K562 (cell line): ENCODE measurements around the gene CCDC47. TPM values are rescaled to one million over a fixed set of nuclear protein-coding genes. Genes with fewer than 3 reads are reported as not detected.

Experiments used
- ATAC-seq: fragments of 200-7000 bp; cut with Tn5 transposase; 3 replicates; pipeline ENCODE4 v1.9.1; 2020; ENCODE audit warnings: moderate library complexity
- BruUV-seq: library from RNA; stranded (reverse); fragments of 400-500 nt; replicated peaks from 2 replicates; lab custom pipeline; 2021; lab: Mats Ljungman, UMichigan
- CTCF ChIA-PET: fragments of 300-600 bp; formaldehyde crosslinking; extraction: SDS; loops from one replicate; lab custom pipeline; 2021; ENCODE audit warnings: low intra/inter-chr PET ratio; lab: Yijun Ruan, JAX
- POLR2A ChIA-PET: fragments of 300-600, 350-650 bp; sonication (Branson Sonifier 250); formaldehyde crosslinking; extraction: SDS; loops from one replicate; lab custom pipeline; 2021; ENCODE audit warnings: antibody characterized with exemption, inconsistent platforms; lab: Yijun Ruan, JAX
- DNase-seq, 4 experiments: peaks; one replicate each; pipeline versions ENCODE4 v3.0.0 to v3.0.0-alpha.2; 2011 to 2018; ENCODE audit warnings: low spot score in 3 of 4, mixed read lengths in 3 of 4; ENCODE audit errors: extremely low read depth in 1 of 4
- FAIRE-seq: peaks from 2 replicates; lab custom pipeline; 2011; peaks lifted over from hg19 to GRCh38; lab: Jason Lieb, UNC
- H2AFZ ChIP-seq: 2 replicates; pipeline ENCODE4 v1.6.0; 2011; ENCODE audit warnings: low read depth, low read length, control low read depth, inconsistent platforms
- H3K27ac ChIP-seq: fragments of 200-600 bp; 3 replicates; pipeline ENCODE4 v1.8.0; 2011; ENCODE audit warnings: low read depth, mild to moderate bottlenecking, control low read depth, inconsistent platforms, low read length, moderate library complexity, mixed read lengths; ENCODE audit errors: extremely low read depth
- H3K27me3 ChIP-seq, 2 experiments: fragments of 300-600 bp in 1 of 2; 2 replicates in 1 of 2; 3 replicates in 1 of 2; pipeline versions ENCODE4 v1.6.0 to v1.8.0; 2011; ENCODE audit warnings: inconsistent platforms in 2 of 2, low read length in 2 of 2, mild to moderate bottlenecking in 1 of 2, mixed read lengths in 1 of 2, moderate library complexity in 1 of 2; ENCODE audit not compliant: control insufficient read depth in 2 of 2, insufficient read depth in 2 of 2
- H3K36me3 ChIP-seq: fragments of 300-600 bp; 3 replicates; pipeline ENCODE4 v1.8.0; 2011; ENCODE audit warnings: mild to moderate bottlenecking, low read length, inconsistent platforms; ENCODE audit not compliant: control insufficient read depth, insufficient read depth
- H3K4me1 ChIP-seq, 2 experiments: fragments of 200-600 bp in 1 of 2; replicated peaks in 1 of 2; 2 replicates in 1 of 2; 3 replicates in 1 of 2; pipeline versions ENCODE4 v1.5.1 to v1.8.0; 2011; ENCODE audit warnings: inconsistent platforms in 2 of 2, low read length in 2 of 2, mild to moderate bottlenecking in 1 of 2, mixed read lengths in 1 of 2, moderate library complexity in 1 of 2; ENCODE audit not compliant: control insufficient read depth in 2 of 2, insufficient read depth in 2 of 2
- H3K4me2 ChIP-seq: 2 replicates; pipeline ENCODE4 v1.6.1; 2011; ENCODE audit warnings: low read length, control low read depth, inconsistent platforms, mixed read lengths; ENCODE audit not compliant: insufficient read depth
- H3K4me3 ChIP-seq: fragments of 200-600 bp; sonication (generic), shearing (Covaris generic); 2 replicates; pipeline ENCODE4 v1.5.1; 2016; ENCODE audit warnings: control low read depth, inconsistent platforms
- H3K79me2 ChIP-seq: fragments of 200-600 bp; 3 replicates; pipeline ENCODE4 v1.8.0; 2011; ENCODE audit warnings: low read length, inconsistent platforms; ENCODE audit not compliant: control insufficient read depth, insufficient read depth
- H3K9ac ChIP-seq, 2 experiments: 2 replicates each; pipeline versions ENCODE4 v1.6.0 to v1.6.1; 2011; ENCODE audit warnings: low read depth in 2 of 2, low read length in 2 of 2, control low read depth in 1 of 2, inconsistent platforms in 1 of 2, mild to moderate bottlenecking in 1 of 2, mixed read lengths in 1 of 2; ENCODE audit not compliant: insufficient read depth in 1 of 2
- H3K9me1 ChIP-seq: one replicate; pipeline ENCODE4 v1.6.0; 2011; ENCODE audit warnings: inconsistent platforms, mild to moderate bottlenecking, low read length, moderate library complexity; ENCODE audit not compliant: control insufficient read depth, insufficient read depth
- H3K9me3 ChIP-seq: replicated peaks from 2 replicates; pipeline ENCODE4 v1.5.1; 2011; ENCODE audit warnings: low read depth, low read length, inconsistent platforms; ENCODE audit not compliant: control insufficient read depth, insufficient read depth
- H4K20me1 ChIP-seq: replicated peaks from 2 replicates; pipeline ENCODE4 v1.6.1; 2011; ENCODE audit warnings: low read length, inconsistent platforms, mixed read lengths; ENCODE audit not compliant: control insufficient read depth, insufficient read depth
- CREB5 ChIP-seq: fragments of 250-450 bp; sonication (Bioruptor Pico); IDR thresholded peaks from 2 replicates; pipeline ENCODE4 v1.5.0; 2020; ENCODE audit warnings: mild to moderate bottlenecking
- GATAD2B ChIP-seq: fragments of 450-650 bp; IDR thresholded peaks from 2 replicates; pipeline ENCODE4 v1.6.1; 2017; ENCODE audit warnings: mild to moderate bottlenecking, borderline replicate concordance
- HNRNPUL1 ChIP-seq: fragments of 200-400 bp; formaldehyde crosslinking; IDR thresholded peaks from 2 replicates; pipeline ENCODE4 v1.6.1; 2017; ENCODE audit warnings: low read length
- RBM25 ChIP-seq: fragments of 200-400 bp; formaldehyde crosslinking; IDR thresholded peaks from 2 replicates; pipeline ENCODE4 v1.6.1; 2018; ENCODE audit warnings: low read length, low read depth, moderate library complexity; ENCODE audit not compliant: severe bottlenecking
- ZNF79 ChIP-seq: fragments of 250-450 bp; sonication (Bioruptor Pico); IDR thresholded peaks from 2 replicates; pipeline ENCODE4 v1.4.0; 2020; ENCODE audit warnings: low read depth, mild to moderate bottlenecking, moderate library complexity
- in situ Hi-C: fragments of 300-500 bp; cut with MboI; formaldehyde crosslinking; loops from 4 replicates; pipeline ENCODE4 v1.15.0; 2018; ENCODE audit warnings: inconsistent platforms, mixed read lengths
- intact Hi-C: fragments of 100-400 bp; cut with micrococcal nuclease; formaldehyde crosslinking; loops from 2 replicates; pipeline ENCODE4 v1.14.2; 2022
- polyA plus RNA-seq, 8 experiments: library from polyadenylated mRNA; depleted of rRNA in 4 of 8; stranded (reverse) in 5 of 8; unstranded in 3 of 8; fragments of >200 nt; fragmentation: Nextera tagmentation in 2 of 8; fragmentation: Illumina TruSeq in 1 of 8; extraction: Ambion mirVana in 2 of 8; extraction: Trizol in 1 of 8; gene quantifications; 2 replicates each; pipeline versions ENCODE4 v1.2.1 to v1.2.3, GENCODE V29; 2011 to 2014; ENCODE audit warnings: inconsistent platforms in 1 of 8, missing spikeins in 1 of 8
- total RNA-seq, 7 experiments: library from RNA; depleted of rRNA in 6 of 7; stranded (reverse); fragments of >200 nt in 6 of 7; fragmentation: Illumina TruSeq in 2 of 7; extraction: Trizol in 2 of 7; gene quantifications; 2 replicates each; pipeline versions ENCODE4 v1.2.1 to v1.2.3, GENCODE V29; 2011 to 2021; ENCODE audit warnings: low replicate concordance in 1 of 7

CCDC47 gene
- total and polyA plus RNA-seq, 9 of the 15 experiments (the other 6 are each of a cell fraction or from before 2014, with no cell fraction given) = 15.5 to 162 (median 122) TPM

- TF ChIP-seq CREB5 (CRISPR knock-in tag) (no peak), GATAD2B (peak; percentile 27; the same call in 1 of the 2 replicates)
Observed at GRCh38 chr17:63773272-63774140, at the start of gene CCDC47 (continued).

DNA sequence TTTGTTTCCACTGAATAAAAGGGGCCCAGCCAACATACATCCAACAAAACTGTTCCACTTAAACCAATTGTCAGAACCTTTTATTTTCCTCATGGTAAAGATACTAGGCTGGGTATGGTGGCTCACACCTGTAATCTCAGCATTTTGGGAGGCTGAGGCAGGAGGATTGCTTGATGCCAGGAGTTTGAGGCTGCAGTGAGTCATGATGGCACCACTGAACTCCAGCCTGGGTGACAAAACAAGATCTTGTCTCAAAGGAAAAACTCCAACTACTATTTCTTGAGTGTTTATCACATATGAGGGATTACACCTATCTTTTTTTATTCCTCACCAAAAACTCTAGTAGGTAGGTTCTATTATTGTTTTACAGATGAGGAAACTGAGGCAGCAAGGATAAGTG is 49.1 kb upstream of the CCDC47 start:
- TF ChIP-seq ZNF79 (no peak), RBM25 (peak; percentile 3), HNRNPUL1 (no peak)
- TF ChIP-seq, all 486 proteins: peak for 1
- CTCF ChIA-PET = no interaction called here
- intact Hi-C loops (no loop called here), in situ Hi-C loops (no loop called here)
- Histone ChIP-seq H3K4me3 (no peak overlapping the region), H3K79me2 (peaks cover 23% of the 10 kb centered on the region), H3K27ac (no peak overlapping the region), H3K9ac (no peak overlapping the region), H4K20me1 (peaks cover 6% of the 10 kb centered on the region; the same call in 1 of the 2 replicates), H3K36me3 (peaks cover 84% of the 10 kb centered on the region), H3K4me1 (peaks cover 0 to 5% of the 10 kb centered on the region in 2 experiments; a peak in 3 of 5 replicates), H3K27me3 (no peaks in the 10 kb centered on the region), H3K9me1 (no peaks in the 10 kb centered on the region), H3K4me2 (no peak overlapping the region), H2AFZ (no peak overlapping the region), H3K9me3 (no peaks in the 10 kb centered on the region)
- ATAC-seq = no peak
- DNase-seq = no peak
- POLR2A ChIA-PET = interaction anchor here (0.5 to 2.0 kb wide), 3 partner anchors 11 to 386 kb away, joined by 4 to 5 read pairs (median 5); no protein-coding TSS in a partner anchor
- no TSS peak for BruUV-seq
- FAIRE-seq = no peak
